Measurements from ENCODE around the gene TSHZ2.

TSHZ2 gene

DNA sequence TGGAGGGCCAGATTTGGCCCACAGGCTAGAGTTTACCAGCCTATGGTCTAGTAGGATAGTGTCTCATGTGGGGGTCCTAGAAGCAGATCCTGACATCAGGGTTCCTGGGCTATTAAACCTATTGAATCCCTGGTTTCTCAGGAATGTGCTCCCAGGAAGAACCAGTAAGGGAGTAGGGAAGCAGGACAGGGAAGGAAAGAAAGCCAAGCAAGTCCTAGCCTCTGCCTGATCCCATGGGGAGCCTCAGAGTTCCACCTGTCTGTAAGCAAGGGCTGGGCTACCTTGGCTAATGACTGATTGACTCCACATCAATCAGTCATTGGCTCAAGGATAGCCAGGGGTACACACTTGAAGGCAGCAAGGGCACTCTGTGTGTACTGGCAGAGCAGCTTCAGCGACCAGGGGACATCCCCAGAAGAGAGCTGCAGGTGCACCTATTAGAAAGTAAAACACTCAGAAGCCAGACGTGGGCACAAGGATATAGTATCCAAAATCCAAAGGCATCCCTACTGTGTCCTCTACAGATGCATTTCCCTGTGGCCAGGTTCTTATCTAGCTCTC is 309.5 kb downstream of the TSHZ2 start:
- no peak for DNase-seq (ENCODE audit: low read depth in 2 of 2)

DNA sequence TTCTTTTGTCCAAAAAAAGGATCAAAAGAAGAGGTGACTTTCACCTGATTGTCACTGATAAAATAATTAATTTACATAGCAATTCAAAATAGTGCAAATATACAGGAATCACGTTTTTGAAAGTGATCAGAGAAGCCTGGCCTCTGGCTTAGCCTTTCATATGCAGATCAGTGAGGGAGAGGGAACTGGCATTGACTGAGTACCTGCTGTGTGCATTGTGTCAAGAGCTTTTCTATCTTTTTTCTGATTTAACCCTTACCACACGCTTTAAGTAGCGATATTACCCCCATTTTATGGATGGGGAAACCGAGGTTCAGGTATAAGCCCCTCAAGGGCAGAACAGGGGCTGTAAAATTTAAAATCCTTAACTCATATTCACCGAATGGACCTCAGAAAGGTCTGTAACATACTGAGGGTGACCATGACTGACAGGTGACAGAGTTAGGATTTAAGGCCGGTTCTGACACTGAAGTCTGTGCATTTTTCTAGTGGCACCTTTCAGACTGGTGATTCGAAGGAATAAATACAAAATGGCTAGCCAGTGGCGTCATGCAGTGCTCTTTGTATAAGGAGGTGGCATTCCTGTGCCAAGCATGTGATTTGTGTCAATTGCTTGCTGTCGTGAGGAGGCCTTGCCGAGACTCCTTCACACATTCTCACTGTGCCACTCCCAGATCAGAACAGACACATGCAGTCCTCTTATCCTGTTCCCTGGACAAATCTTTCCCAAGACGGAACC is 310.2 kb downstream of the TSHZ2 start:
- DNase-seq (ENCODE audit: low read depth in 2 of 2) = no peak

DNA sequence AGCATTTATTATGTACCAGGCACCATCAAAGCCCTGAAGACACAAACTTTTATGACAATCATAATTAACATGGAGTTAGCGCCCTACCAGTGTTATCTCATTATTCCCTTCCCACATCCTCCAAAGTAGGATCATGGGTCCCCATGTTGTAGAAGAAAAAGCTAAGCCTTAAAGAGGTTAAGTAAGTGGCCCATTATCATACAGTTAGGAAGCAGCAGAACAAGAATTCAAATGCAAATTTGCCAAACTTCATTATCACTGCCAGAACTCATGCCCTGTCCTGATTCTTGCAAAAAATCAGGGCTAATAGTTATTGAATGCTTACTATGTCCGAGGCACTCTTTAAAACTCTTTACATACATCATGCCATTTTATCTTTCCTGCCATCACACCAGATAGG is 310.9 kb downstream of the TSHZ2 start:
- DNase-seq (ENCODE audit: low read depth in 2 of 2) = no peak

DNA sequence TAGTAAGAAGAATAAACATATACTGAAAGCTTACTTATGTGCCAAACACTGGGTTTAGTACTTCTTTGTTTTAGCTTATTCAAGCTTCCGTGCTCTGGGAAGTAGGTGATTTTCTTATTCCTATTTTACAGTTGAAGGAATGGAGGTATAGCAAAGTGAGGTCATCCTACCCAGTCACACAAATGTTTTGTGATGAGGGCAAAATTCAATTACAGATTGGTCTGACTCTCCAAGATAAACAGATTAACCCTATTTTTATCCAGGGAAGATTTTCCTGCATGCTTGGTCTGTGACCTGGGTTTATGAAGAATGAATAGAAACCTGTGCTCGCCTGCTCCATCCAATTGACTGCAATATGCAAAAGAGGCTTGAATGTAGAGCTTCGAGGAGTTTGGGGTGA is 311.4 kb downstream of the TSHZ2 start:
- DNase-seq (ENCODE audit: low read depth in 2 of 2) = no peak

DNA sequence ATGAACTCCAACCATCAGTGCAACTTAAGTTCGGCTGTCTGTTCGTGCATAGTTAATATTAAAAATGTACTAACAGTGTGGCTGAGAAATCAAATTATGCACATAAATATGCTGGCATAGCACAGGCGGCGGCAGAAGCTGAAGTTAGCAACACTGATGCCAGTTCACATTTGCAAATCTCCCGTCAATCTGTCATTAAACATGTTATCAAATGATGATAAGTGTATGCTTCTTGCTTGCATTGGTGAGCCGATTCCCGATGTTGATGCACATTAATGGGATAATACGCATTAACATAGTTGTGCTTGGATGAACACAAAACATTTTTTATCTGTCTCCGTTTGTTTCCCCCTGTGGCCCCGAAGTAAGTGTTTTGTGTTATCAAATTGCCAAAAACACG is 312.1 kb downstream of the TSHZ2 start:
- DNase-seq (ENCODE audit: low read depth in 2 of 2) = no peak

DNA sequence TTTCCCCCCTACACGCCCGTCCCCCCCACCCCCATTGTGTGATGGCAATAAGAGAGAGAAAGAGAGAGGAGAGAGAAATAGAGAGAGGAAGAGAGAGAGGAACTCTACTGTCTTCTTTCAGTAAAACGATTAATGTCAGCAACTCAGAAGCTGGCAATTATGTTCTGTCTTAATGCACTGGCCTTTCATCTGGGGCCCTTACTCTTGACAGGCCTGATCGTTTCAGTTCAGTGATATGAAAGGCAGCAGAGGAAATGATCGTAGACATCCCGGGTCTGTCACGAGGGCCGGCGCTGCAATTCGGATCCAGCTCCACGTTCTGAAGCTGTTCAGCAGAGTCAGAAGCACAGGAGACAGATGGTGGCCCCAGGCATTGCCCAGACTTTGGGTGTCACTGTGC is 312.5 kb downstream of the TSHZ2 start:
- no peak for DNase-seq (ENCODE audit: low read depth in 2 of 2)

DNA sequence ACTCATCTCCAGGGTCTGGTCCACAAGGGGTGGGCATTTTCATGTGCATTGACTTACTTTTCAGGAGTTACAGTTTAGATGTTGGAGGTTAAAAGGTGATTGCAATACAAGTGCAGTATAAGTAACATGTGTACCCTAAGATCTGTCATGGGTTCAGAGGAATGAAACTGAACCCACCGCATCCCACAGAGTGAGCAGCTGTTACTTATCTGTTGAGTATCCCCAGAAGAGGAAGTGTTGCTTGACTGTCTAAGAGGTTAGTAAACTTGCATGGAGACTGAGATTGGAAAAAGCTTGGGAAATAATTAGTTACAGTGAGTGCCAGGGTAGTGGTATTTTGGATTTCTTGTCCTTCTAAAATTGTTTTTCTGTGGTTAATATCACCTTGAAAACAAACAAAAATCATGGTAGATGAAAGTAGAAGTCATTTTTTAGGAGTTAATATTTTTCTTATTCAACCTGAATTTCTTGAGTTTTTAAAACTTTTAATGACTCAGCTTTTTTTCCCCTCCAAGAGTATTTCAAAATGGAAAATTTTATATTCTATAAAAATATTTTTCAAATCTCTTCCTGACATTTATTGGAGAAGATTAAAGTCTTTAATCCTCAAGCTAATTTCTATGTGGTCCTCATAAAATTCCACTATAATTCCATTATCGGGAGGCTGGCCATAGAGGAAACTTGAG is 315.3 kb downstream of the TSHZ2 start:
- DNase-seq (ENCODE audit: low read depth in 2 of 2) = no peak

DNA sequence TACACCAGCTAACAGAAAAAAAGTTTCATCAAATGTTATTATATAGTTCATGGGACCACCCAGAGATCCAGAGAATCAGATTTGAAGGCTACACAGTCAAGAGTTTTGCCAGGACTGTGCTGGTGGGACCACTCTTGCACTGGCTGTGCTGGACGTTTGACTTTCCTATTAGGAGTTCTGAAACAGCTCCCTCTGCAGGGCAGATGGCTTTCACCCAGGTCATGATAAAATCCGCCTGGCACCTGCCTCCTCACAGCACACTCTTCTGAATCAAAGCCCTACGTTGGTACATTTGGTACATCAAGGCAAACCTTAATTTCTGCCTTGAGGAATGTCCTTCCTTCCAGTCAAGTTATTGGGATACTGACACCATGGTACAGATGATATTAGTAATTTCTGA is 319.4 kb downstream of the TSHZ2 start:
- no peak for DNase-seq (ENCODE audit: low read depth in 2 of 2)

DNA sequence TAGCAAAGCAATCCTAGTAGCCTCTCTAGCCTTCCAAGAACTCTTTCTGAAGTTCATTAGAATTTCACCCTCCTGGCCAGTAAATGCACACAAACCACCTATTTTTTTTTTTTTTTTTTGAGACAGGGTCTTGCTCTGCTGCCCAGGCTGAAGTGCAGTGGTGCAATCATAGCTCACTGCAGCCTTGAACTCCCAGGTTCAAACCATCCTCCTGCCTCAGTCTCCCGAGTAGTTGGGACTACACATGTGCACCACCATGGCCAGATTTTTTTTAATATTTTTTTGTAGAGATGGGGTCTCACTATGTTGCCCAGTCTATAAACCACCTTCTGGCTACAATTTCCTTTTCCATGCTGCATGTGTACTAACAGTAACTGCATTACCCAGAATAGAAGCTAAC is 320.2 kb downstream of the TSHZ2 start:
- DNase-seq (ENCODE audit: low read depth in 2 of 2) = no peak

DNA sequence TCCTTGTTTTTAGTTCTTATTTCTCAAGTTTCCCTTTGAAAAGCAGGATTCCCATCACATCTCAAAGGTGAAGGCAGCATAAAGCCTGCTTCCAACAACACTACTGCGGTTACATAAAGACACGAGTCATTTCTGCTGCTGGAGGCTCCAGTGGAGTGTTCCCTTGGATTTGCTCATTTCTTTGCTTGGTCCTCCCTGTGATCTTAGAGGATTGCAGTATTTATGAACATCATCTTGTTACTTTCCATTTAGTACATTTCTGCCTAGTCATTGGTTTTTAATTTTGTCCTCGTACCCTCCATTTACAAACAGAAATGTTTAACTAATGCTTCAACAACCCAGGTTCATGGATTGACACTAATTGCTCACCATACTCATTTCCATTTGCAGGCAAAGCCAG is 322.6 kb downstream of the TSHZ2 start:
- DNase-seq (ENCODE audit: low read depth in 2 of 2) = no peak

DNA sequence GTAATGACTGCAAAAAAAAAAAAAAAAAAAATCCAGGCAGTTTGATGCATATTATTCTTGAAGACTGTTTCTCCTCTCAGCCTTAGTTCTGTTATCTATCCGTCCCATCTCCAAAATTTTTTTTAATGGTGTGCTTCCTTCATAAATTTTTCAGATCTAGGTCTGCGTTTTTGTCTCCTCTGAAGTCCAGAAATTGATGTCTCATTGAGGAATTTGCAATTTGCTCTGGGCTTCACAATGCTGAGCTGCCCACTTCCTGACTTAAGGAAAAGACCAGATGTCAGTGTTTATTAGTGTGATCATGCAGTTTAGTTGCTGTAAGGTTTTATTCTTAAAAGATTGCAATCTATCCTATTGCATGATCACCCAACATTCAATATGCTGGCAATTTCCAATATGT is 323.9 kb downstream of the TSHZ2 start:
- no peak for DNase-seq (ENCODE audit: low read depth in 2 of 2)

DNA sequence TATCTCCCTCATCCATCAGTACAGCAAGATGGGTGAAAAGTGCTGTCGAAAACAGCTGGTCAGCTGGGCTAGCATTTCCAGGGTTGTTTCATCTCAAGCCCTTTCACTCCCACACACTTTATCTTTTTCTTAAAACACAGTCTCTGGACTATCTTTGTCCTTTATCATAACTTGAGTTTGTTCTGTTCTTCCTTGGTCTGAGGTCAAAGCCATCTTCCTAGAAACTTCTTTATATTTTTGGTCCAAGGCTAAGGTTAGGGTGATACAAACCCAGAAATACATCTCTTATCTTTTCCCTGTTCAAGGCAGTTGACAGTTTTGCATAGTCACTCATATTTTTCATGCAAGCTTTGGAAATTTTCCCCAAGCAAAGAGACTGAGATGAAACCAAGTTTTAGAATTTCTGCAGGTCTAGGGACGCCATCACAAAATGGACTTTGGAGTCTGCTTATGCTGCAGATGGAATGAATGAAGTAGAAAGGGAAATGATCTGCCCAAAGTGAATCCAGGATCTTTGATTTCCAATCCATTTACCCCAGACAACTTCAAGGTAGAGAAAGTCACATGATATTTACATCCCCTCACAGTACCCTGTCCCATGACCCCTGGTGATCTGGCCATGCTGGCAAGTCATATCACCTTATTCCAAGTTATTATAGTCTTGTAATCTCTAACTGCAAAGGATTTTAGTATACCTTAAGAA is 324.4 kb downstream of the TSHZ2 start:
- no peak for DNase-seq (ENCODE audit: low read depth in 2 of 2)

DNA sequence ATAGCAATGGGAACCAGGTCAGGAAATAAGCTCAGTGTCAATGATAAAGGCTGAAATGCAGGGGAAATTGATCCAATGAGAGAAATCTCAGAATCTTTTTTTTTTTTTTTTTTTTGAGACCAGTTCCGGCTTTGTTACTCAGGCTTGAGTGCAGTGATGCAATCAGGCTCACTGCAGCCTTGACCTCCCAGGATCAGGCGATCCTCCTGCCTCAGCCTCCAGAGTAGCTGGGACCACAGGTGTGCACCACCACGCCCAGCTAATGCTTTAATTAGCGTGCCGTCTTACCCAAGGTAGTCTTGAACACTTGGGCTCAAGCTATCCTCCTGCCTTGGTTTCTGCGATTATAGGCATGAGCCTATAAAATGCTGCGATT is 325.0 kb downstream of the TSHZ2 start:
- DNase-seq (ENCODE audit: low read depth in 2 of 2) = no peak

DNA sequence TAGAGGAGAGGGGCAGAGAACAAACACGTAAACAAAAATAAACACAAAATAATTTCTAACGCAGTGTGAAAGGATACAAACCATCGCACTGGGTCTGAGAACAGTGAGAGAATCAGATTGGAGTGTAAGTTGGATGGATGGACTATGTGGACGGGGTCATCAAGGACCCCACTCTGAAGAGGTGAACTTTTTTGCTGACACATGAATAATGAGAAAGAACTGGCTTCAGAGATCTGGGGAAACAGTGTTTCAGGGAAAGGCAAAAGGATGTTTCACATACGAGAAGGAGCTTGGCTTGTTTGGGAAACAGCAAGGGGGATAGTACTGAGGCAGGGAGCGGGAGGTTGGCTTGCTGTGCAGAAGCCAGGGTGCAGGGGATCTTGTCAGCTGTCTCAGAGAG is 326.1 kb downstream of the TSHZ2 start:
- no peak for DNase-seq (ENCODE audit: low read depth in 2 of 2)

DNA sequence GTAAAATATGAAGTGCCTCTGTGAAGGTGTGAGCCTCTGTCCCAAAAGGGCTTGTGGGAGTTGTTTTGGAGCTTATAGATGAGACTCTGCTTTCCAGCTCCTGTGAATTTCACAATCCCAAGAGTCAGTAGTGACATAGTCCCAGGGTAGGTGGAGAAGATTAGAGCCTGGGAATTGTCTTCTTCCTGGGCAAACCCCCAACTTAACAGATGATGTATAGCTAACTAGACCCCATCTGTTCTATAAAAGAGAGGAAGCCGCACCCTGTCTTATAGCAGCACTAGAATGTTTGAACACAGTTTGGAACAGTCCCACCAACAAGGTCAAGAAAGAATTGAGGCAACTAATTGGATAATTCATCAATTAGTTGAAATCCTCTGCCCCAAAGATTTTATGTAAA is 326.8 kb downstream of the TSHZ2 start:
- no peak for DNase-seq (ENCODE audit: low read depth in 2 of 2)

DNA sequence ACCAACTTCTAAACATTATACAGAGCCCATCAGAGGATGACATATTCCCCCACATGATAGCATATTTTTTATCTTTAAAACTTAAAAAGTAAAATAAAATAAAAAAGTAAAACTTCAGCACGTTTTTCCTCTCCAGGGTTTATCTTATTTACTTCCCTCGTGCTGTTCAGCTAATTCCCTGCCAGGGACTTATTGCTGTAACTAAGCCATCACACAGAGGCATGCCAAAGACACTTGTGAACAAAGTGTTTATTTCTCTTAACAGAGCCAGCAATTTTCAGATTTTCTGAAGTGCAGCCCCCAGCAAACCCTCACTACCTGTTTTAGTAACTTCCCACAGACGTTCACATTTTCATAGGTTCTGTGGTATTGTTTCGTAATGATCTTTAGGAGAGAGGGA is 327.7 kb downstream of the TSHZ2 start:
- no peak for DNase-seq (ENCODE audit: low read depth in 2 of 2)

DNA sequence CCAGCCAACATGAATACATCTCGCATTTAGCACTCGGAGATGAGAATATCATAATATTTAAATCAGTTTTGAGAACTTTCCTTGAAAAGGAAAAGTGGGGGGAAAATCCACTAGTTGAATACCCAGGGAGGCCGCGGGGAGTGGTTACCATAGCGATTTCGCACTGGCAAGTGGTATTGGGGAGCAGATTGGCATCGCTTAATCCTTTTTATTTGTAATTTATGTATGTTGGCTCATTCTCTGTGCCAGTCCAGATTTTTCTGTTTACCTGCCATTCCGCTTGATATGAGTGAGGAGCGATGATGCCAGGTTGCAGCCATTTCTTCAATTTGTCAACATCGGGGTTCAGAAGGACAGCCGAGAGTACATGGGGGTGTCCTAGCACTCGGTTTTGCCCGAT is 329.7 kb downstream of the TSHZ2 start:
- no peak for DNase-seq (ENCODE audit: low read depth in 2 of 2)

DNA sequence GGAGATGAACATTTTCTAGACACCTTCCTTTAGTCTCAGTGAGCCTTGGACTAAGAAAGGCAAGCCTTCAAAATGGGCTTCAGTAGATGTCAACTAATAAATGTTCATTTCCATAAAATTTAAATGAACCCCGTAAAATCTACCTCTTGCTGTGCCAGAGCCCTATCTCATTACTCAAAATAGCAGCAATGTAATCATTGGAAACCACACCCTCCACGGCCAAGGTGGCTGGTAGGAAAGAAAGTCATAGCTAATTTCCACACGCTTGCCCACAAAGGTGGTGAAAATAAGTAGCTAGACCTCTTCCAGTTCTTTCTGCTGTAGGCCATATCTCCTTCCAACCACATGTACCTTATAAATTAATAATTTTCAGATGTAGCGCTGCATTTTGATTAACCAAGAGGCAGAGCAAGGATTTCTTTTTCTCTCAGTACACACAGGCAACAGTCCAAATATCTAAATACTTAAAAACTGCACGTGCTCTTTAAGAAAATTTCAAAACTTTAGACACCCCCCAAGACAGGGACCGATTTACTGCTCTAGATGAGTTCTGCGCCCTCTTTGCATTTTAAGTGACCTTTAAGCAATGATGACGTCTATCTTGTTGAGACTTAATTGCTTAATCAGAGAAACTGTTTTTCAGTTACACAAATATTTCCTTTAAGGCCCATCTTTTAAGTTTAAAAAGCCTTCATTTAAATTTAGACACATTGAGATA is 330.7 kb downstream of the TSHZ2 start:
- no peak for DNase-seq (ENCODE audit: low read depth in 2 of 2)

DNA sequence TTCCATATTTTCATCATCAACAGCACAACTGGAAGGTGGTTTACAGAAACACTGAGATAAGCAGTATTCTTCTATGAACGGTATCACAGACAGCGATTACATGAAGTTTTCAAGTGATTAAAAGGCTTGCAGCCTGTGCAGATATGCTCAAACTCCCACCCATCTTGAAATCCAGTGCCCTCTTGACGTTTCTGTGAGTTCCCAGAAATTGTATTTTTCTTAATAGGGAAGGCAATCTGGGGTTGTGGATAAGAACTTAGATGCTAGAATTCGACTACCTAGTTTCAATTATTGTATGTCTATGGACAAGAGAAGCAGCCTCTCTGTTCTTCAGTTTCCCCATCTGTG is 331.2 kb downstream of the TSHZ2 start:
- DNase-seq (ENCODE audit: low read depth in 2 of 2) = no peak

DNA sequence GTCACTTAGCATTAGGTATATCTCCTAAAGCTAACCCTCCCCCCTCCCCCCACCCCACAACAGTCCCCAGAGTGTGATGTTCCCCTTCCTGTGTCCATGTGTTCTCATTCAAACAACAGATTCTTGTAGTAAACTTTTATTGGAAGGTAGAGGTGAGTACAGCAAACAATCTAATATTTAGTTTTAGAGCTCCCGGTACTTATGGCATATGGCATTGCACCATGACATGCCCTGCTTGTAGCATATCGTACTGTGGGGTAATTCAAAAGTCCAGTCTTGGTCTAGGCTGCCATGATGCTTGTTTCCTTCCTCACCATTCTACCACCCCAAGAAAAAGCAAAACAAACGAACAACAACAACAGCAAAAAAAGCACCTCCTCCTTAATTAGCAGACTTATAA is 332.0 kb downstream of the TSHZ2 start:
- no peak for DNase-seq (ENCODE audit: low read depth in 2 of 2)

DNA sequence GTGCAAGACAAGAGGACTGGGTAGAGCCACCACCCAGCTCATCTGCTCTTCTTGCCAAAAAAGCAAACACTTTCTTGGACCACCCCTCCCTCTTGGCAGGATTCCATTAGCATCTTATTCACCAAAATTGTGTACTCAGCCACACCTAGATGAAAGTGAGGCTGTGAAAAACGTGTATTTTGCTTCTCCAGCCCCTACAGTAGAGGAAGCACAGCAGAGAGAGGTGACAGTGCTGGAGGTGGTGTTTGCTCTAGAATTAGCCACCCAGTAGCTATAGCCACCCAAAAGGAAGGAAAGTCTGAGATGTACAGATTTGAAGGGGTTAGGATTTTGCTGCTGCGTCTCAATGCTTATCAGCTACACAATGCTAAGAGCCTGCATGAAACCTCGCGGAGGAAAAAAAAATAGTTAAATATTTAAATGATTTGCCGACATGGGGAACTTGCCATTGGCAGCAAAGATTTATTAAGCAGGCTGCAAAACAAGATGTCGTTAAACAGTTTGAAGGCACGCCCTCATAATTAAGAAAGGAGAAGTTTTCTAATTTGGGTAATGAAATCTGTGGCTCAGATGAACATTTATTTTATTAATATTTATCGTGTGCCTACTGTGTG is 334.1 kb downstream of the TSHZ2 start:
- DNase-seq (ENCODE audit: low read depth in 2 of 2) = no peak
